ENCODE measurements around the gene USF1. TPM values are rescaled to one million over a fixed set of nuclear protein-coding genes. Genes with fewer than 3 reads are reported as not detected.

Gene USF1, protein sequence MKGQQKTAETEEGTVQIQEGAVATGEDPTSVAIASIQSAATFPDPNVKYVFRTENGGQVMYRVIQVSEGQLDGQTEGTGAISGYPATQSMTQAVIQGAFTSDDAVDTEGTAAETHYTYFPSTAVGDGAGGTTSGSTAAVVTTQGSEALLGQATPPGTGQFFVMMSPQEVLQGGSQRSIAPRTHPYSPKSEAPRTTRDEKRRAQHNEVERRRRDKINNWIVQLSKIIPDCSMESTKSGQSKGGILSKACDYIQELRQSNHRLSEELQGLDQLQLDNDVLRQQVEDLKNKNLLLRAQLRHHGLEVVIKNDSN
- total RNA-seq (2014; rRNA removed; shearing (Covaris generic)): 71.7 and 74.8 TPM in 2 replicates
- polyA plus RNA-seq (2016; fragmentation: Nextera tagmentation; extraction: Ambion mirVana): 23.6 and 23.8 TPM in 2 replicates
- long read RNA-seq, transcript USF1-203 (11 exons, 1,807 nt): major isoform, 8 of 17 reads
- long read RNA-seq, partial matches to known transcripts: 2 of 17 reads
- long read RNA-seq, other reads (novel, unspliced or antisense): 4 of 17 reads

DNA sequence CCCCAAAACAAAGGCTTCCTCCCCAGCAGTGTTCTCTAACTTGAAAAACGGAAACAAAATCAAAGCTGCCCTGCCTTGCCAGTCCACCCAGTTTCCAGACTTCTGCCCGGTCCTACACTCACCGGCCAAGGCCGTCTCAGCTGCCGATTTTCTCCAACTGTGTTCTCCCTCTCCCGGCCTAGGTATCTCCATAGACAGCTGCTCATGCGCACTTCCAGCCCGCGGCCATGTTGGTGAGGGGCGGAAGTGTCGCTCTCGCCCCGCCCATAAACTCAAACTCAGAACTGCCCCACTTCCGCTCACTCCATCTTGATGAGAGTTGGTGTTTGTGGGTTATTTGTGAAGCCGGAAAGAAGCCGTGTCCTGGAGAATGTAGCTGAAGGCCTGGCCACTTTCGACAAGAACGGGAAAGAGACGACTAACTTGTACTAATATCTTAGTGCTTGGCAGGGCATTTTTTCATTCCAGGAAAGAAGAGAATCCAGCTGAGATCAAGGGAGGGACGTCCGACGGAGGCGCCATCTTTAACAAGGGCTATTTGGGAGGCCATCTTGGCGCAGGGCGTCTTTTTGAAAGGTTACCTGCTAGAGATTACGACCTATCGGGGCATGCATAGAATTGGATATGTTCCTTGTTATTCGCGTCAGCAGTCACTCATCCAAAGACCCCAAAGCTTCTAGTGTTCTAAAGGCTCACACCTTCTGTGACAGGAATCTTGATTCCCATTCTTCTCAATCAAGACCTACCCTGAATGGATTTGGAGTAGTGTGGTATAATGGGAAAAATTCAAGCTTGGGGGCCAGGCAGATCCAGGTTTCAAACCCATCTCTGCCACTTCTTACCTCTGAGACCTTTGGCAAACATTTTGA lies at the start of gene USF1:
USF1 (minus strand) TSS at position 242 of the 869 bp plus-strand sequence. CDS start 2,702 bp downstream, outside the sequence.
- Mint-ChIP-seq H3K9me3 (peaks cover 38% of the 10 kb centered on the region), H3K4me3 (peak within 1 kb of the TSS; percentile 97), H3K36me3 (ENCODE audit: low read depth) (peaks cover 46% of the 10 kb centered on the region), H3K27me3 (ENCODE audit: insufficient read depth, low read depth, poor library complexity) (peaks cover 18% of the 10 kb centered on the region), H3K27ac (peak within 1 kb of the TSS; percentile 99), H3K4me1 (peaks cover 25% of the 10 kb centered on the region)
- Histone ChIP-seq H3K27ac (ENCODE audit: low read depth) (peak within 1 kb of the TSS; percentile 90), H3K36me3 (ENCODE audit: insufficient read depth) (peaks cover 10% of the 10 kb centered on the region; the same call in 1 of the 2 replicates), H3K4me1 (ENCODE audit: insufficient read depth) (peaks cover 7% of the 10 kb centered on the region), H4K20me1 (replicated peaks; ENCODE audit: insufficient read depth) (no peaks in the 10 kb centered on the region; the same call in 1 of the 2 replicates), H3K4me2 (peak within 1 kb of the TSS; percentile 86), H3K79me2 (replicated peaks; ENCODE audit: insufficient read depth) (peaks cover 27% of the 10 kb centered on the region), H3F3A (replicated peaks; ENCODE audit: low read depth) (peaks cover 18% of the 10 kb centered on the region; the same call in 1 of the 2 replicates), H2AFZ (no peak within 1 kb of the TSS), H3K27me3 (ENCODE audit: insufficient read depth) (peaks cover 5% of the 10 kb centered on the region; the same call in 1 of the 2 replicates), H3K4me3 (peak within 1 kb of the TSS; percentile 52), H3K9me2 (ENCODE audit: insufficient read depth) (peaks cover 15% of the 10 kb centered on the region)
- ATAC-seq (peak; percentile 84), DNase-seq (ENCODE audit: low spot score) (peak; percentile 98)
- TF ChIP-seq, protein P1, sequence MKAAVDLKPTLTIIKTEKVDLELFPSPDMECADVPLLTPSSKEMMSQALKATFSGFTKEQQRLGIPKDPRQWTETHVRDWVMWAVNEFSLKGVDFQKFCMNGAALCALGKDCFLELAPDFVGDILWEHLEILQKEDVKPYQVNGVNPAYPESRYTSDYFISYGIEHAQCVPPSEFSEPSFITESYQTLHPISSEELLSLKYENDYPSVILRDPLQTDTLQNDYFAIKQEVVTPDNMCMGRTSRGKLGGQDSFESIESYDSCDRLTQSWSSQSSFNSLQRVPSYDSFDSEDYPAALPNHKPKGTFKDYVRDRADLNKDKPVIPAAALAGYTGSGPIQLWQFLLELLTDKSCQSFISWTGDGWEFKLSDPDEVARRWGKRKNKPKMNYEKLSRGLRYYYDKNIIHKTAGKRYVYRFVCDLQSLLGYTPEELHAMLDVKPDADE (IDR thresholded peaks at IDR 0.05): peak; percentile 97
- TF ChIP-seq NANOG (IDR thresholded peaks at IDR 0.05; ENCODE audit: borderline replicate concordance) (no peak; the same call in 1 of the 2 replicates), POLR2AphosphoS5 (IDR thresholded peaks at IDR 0.05; ENCODE audit: low read depth) (peak; percentile 93), ZNF462 (CRISPR knock-in tag; IDR thresholded peaks at IDR 0.05) (no peak), REST (IDR thresholded peaks at IDR 0.05; ENCODE audit: unreplicated experiment) (no peak), ZNF114 (CRISPR knock-in tag; IDR thresholded peaks at IDR 0.05) (peak; percentile 90), JUNB (IDR thresholded peaks at IDR 0.05; ENCODE audit: unreplicated experiment) (no peak), STAT1 (IDR thresholded peaks at IDR 0.05; ENCODE audit: unreplicated experiment) (no peak), EZH2 (IDR thresholded peaks at IDR 0.05; ENCODE audit: low read depth, unreplicated experiment) (no peak), CREB1 (CRISPR knock-in tag; IDR thresholded peaks at IDR 0.05; ENCODE audit: low read depth) (peak; percentile 65), ZNF331 (CRISPR knock-in tag; IDR thresholded peaks at IDR 0.05; ENCODE audit: low read depth) (no peak), EZH2phosphoT487 (IDR thresholded peaks at IDR 0.05; ENCODE audit: unreplicated experiment) (no peak)

Measured in GM23338 (cell line).